Prostate gland (tissue), 2 donors: ENCODE results near the gene GNS.
"Not testable (repeated sequence)": the region's sequence is repeated elsewhere in the genome, so short reads cannot be mapped to it uniquely, and the experiment has no call there.

Experiments used
- CTCF ChIP-seq, 4 experiments: fragments of 200-600 bp in 2 of 4; fragments of 450-650 bp in 2 of 4; sonication (generic) in 2 of 4; IDR thresholded peaks; 1 replicate in 3 of 4; 2 replicates in 1 of 4; pipeline ENCODE4 v1.5.1; 2016 to 2019; ENCODE audit warnings: antibody characterized with exemption in 4 of 4, mild to moderate bottlenecking in 2 of 4, moderate library complexity in 2 of 4
- POLR2AphosphoS5 ChIP-seq: sonication (generic); formaldehyde crosslinking; IDR thresholded peaks from one replicate; pipeline ENCODE4 v1.6.1; 2017; ENCODE audit warnings: antibody characterized with exemption

GRCh38 chr12:64775147-64775736, 16.0 kb upstream of the GNS start:
- not testable (repeated sequence) for TF ChIP-seq CTCF (IDR thresholded peaks at IDR 0.05); POLR2AphosphoS5
